HG03097 (cell line): ENCODE results near the gene GGA1.

ENCODE experiments used
- ATAC-seq: cut with Tn5 transposase; IDR thresholded peaks from one replicate; pipeline ENCODE4 v1.9.1; 2021; ENCODE audit not compliant: unreplicated experiment, low FRiP score

GGA1 gene

DNA sequence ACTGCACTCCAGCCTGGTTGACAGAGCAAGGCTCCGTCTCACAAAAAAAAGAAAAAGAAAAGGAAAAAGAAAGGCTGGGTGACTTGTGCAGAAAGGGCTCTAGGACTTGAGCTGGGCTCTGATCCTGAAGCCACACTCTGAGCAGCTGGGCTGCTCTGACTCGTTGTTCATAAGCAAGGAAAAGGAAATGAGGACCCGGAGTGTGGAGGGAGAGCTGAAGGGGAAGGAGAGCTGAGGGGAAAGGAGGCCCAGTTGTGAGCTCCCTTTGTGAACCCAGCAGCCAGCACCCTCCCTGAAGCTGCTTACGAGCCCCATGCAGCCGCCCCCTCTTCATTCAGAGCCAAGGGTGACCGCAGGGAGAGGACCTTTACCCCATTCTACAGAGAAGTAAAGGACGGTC, 18.5 kb downstream of the GGA1 start:
- ATAC-seq: no peak

DNA sequence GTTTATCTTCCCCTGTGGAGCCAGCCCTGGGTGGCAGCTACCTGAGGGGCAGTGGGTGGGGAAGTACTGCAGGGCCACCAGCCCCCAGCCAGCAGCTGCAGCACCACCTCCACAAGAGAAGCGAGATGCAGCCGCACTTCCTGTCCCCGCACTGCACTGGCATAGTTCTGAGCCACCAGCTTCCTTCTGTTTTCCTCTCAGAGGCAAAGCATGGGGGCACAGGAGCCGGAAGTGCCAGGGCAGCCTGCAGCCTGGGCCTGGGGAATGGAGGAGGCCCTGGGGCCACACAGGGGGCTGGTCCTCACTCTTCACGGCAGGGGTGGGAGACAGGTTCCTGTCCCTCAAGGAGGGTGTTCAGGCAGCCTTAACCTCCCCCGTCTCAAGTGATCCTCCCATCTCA, 18.9 kb downstream of the GGA1 start:
- no peak for ATAC-seq

DNA sequence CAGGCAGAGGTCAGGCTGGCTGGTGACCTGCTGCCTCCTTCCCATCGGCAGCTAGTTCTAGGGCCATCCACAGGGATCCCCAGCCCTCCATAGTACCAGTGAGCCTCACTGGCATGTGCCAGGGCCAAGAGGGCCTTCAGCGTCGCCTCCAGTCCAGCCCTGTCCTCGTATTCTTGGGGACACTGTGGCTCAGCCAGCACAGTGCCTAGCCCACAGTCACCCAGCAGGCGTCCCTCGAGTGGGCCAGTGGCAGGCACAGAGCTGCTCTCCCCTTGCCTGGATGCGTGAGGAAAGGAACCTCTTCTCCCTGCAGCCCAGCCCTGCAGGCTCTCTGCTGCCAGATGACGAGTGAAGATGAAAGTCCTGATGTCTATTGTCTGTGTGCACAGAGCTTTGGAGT, 20.2 kb downstream of the GGA1 start:
- no peak for ATAC-seq

DNA sequence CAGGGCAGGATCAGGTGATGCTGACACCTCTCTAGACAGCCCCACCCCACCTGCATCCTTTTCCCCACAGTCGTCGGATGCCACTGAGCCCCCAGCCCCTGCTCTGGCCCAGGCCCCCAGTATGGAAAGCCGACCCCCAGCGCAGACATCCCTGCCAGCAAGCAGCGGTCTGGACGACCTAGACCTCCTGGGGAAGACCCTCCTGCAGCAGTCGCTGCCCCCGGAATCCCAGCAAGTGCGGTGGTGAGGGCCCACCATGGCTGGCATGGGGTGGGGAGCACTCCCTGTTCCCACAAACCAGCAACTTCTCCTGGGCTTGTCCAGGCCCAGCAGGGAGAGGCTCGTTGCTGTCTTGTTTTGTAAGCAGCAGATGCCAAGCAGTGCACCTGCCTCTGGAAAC, 21.3 kb downstream of the GGA1 start:
- ATAC-seq: no peak

GRCh38 chr22:37630839-37631435, 22.3 kb downstream of the GGA1 start:
- no peak for ATAC-seq

DNA sequence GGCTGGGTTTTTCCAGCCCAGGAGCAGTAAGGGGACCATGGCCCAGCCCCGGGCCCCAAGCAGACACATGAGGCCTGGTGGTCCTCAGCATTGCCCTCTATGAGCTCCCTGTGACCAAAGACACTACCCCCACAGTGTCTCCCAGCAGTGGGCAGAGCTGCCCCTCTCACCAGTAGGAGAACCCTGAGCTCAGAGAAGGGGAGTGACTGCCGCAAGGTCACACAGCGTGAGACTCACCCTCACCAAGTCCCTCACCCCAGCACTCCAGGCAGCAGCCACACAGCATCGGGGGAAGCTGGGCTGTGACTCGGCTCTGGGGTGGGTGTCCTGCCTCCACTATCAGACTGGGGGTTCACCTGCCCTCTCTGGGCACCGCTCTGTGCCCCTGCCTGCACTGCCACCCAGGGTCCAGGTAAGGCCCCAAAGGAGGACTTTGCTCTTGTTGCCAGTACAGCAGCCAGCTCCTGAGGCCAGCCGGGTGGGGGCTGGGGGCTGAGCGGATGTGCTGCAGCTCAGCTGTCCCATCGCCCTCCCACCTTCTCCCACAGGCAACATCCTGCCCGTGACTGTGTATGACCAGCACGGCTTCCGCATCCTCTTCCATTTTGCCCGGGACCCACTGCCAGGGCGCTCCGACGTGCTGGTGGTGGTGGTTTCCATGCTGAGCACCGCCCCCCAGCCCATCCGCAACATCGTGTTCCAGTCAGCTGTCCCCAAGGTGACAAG, 23.0 kb downstream of the GGA1 start:
- ATAC-seq: no peak

GRCh38 chr22:37632174-37633088, 23.8 kb downstream of the GGA1 start:
- no peak for ATAC-seq

GRCh38 chr22:37633089-37633624, 24.5 kb downstream of the GGA1 start:
- peak; percentile 49 for ATAC-seq

DNA sequence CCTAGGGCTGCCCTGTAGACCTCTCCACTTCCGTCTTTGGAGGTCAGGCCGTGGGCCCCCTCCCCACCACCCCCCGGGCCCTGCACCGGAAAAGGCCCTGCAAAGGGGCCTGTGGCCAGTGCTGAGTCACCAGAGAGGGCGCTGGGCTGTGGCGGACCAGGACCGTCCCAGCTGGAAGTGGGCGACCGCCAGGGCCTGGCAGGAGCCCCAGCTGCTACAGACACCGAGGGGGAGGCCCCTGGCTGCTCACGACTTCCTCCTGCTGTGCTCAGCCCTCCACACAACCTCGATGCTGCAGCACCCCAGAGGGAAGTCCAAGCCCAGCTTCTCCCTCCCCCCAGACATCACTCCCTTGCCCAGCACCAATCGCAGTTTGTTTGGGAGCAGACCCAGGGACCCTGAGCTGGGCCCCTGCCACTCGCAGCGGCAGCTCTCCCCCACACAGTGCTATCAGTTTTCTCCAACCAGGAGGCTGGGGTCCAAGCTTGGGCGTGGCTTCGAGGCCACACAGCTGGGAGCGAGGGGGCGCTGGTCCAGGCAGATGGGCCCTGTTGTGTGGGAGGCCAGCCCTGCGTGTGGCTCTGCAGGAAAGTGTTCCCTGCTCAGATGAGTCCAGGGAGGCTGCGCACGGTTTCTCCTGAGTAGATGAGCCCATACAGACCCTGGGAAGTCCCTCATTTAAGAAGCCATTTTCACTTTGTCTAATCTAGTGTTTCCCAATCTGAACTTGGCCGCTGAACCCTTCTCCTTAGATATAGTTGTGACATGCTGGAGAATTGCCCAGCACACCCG, 25.2 kb downstream of the GGA1 start:
- ATAC-seq: peak; percentile 45

DNA sequence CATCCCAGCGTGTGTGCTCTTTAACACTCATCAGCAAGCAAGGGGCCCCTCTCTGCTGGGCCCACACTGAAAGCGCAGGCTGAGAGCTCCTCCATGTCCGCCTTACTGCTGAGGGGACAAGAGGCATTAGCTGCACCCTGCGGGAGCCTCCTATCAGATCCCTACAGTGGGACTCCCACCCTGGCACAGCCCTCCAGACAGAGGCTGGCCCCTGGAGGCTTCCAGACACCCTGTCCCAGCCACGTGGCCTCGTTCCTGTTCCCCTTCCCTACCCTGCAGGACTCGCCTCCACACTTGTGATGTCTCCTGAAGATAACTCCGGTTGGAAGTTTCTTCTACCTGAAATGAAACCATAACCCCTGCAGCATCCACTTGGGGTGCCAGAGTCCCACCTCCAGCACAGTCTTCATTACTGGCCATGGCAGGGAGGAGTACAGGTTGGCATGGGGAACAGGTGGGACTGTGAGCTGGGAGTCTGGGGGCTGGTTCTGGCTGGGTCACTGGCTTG, 25.8 kb downstream of the GGA1 start:
- no peak for ATAC-seq

DNA sequence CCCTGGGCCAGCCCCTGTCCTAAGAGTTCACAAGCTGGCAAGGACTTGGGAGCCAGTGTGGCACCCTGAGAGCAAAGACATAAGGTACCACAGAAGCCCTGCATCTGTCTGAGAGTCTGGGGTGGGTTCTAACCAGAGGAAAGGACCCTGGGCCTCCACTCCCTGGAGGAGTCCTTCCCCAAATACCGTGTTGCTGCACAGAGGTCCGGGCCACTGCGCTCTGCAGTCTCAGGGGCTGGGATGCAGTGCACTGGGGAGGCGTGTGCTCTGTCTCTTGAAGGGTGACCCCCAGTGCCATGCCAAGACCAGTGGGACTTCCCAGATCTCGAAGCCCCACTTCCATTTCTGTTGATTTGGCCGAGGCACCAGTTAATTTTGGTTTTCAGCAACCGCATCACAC, 26.5 kb downstream of the GGA1 start:
- ATAC-seq: no peak

DNA sequence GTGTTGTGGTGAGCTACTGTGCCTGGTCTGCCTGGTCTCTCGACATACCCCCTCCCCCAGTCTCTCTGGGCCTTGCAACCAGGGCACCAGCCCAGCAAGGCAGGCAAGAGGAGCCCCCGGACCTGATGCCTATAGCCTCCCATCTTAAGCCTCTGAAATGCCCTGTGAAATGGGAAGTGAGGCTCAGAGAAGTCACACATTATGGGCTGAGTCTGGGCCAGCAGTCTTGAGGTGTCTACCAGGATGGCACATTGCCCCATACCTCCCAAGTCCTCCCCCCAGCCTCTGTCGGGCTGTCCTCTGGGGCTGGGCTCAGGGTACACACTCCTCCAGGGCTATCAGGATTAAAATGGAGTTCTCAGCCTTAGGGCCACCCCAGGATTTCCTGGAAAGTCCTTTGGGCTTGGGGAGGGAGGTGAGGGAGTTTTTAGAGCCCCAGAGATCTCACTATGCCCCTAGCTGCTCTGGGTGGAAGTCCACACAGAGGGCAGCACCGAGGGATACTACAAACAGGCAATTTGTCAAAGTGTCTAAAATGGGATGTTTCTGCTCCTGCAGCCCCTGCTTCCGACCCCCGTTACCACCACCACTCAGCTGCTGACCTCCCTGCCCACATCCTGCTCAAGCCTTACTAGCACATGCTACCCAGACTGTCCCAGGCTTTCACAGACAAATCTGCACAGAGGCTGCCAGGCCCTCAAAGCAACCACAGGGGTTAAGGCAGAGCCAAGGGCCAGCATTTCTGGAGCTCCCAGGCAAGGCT, 27.7 kb downstream of the GGA1 start:
- no peak for ATAC-seq

DNA sequence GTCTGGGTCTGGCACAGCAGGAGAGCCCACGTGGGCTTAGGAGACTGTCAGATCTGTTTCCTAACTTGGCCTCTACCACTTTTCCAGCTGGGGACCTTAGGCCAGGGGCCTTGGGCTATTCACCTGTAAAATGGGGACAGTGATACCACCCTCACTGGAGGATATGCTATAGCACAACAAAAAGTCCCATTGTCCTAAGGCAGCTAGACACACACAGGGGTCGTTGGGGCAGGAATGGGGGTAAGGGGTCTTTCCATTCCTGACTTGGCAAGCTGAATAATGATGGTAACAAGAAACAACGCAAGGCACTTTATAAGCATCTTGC, 28.3 kb downstream of the GGA1 start:
- no peak for ATAC-seq

DNA sequence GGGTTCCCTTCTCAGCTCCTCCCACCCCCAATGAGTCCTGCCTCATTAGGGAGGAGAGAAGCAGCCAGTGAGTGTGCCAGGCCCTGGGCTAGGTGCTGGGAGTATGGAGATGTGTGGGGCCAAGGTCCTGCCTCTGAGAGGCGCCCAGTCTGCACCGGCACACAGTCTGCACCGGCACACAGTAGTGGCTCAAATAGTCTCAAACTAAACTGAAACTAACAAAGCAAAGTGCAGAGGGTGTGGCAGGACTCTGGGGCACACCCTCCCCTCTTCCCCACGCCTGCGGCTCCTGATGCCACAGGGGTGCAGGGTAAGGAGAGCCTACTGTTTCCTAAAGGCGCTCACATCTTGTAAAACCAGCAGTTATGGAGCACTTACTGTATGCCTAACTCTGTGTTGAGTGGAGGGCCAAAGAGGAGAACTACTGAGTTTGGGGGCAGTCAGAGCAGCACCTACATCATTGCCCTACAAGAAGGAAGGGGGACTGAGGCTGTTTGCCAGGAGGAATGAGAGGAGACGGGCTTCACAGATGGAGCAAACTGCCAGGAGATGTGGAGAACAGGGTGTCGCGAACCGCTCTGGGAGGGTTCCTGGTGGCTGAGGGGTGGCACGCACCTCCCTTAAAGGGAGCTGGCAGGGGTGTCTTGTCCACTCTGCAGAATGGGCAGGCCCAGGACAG, 29.9 kb downstream of the GGA1 start:
- no peak for ATAC-seq

DNA sequence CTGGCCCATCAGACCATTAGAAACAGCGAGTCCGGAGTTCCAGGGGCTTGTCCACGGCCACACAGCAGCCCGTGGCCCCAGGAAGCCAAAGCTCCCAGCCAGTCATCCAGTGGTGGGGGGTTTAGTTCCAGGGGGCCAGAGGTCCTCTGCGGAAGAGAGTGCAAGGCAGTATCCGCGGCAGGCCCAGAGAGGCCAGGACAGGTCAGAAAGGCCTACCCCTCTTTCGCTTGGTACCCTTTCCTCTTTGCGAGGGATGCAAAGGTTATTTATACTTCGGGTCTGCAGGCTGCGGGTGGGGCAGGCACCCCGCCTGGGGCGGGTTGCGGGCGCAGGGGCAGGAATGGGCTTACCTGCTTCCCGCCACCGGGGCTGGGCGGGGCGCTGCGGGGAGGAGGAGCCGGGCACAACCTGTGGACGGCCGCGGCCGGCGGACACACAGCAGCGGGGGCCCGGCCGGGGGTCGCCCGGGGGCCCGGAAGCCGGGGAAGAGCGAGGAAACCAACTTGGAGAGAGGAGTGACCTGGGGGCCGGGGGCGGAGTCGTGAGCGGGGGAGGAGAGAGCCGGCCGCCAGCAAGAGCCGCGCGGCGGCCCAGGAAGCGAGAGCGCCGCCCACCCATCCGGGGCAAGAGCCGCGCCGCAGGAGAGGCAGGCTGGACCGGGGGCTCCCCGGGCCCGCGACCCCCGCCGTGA, 30.6 kb downstream of the GGA1 start, which contains the start of gene SH3BP1:
Gene SH3BP1, plus strand, starts transcription at position 600 of the 691 bp plus-strand sequence. CDS start 119 bp downstream, outside the sequence.
- ATAC-seq: no peak

GRCh38 chr22:37639771-37640590, 31.3 kb downstream of the GGA1 start:
- ATAC-seq: no peak
